IMR-90 (cell line): ENCODE results near the gene LRRC55.

ENCODE experiments used
- BHLHE40 ChIP-seq: fragments of 150-350 bp; IDR thresholded peaks from 2 replicates; pipeline ENCODE4 v1.6.1; 2016; ENCODE audit warnings: mild to moderate bottlenecking, low read depth, low read length
- CEBPB ChIP-seq: IDR thresholded peaks from 2 replicates; pipeline ENCODE4 v1.6.1; 2012; ENCODE audit warnings: low read depth, low read length, improper control_type of control experiment
- CTCF ChIP-seq: conservative IDR thresholded peaks from 2 replicates; pipeline ENCODE4 v1.5.1; 2012; ENCODE audit warnings: mild to moderate bottlenecking, low read depth, low read length, improper control_type of control experiment
- MAZ ChIP-seq: IDR thresholded peaks from 2 replicates; pipeline ENCODE4 v1.6.1; 2012; ENCODE audit warnings: low read depth, mild to moderate bottlenecking, low read length, improper control_type of control experiment, moderate library complexity, borderline replicate concordance
- MXI1 ChIP-seq: IDR thresholded peaks from 2 replicates; pipeline ENCODE4 v1.6.1; 2012; ENCODE audit warnings: low read depth, mild to moderate bottlenecking, low read length, moderate library complexity, borderline replicate concordance
- POLR2A ChIP-seq: IDR thresholded peaks from 2 replicates; pipeline ENCODE4 v1.6.1; 2012; ENCODE audit warnings: mild to moderate bottlenecking, low read depth, low read length
- RAD21 ChIP-seq: IDR thresholded peaks from 2 replicates; pipeline ENCODE4 v1.6.1; 2012; ENCODE audit warnings: low read length, improper control_type of control experiment
- RFX5 ChIP-seq: IDR thresholded peaks from 2 replicates; pipeline ENCODE4 v1.8.0; 2012; ENCODE audit warnings: low read depth, mild to moderate bottlenecking, low read length, moderate library complexity
- SMC3 ChIP-seq: fragments of 150-350 bp; IDR thresholded peaks from 2 replicates; pipeline ENCODE4 v1.6.1; 2016; ENCODE audit warnings: low read depth, mild to moderate bottlenecking, antibody characterized with exemption, low read length, moderate library complexity
- TF ChIP-seq, protein P1 (sequence below): fragments of 150-350 bp; IDR thresholded peaks from 2 replicates; pipeline ENCODE4 v1.6.1; 2016; ENCODE audit warnings: low read depth, mild to moderate bottlenecking, low read length, moderate library complexity, borderline replicate concordance
- TF ChIP-seq, protein P2 (sequence below): fragments of 150-350 bp; IDR thresholded peaks from 2 replicates; pipeline ENCODE4 v1.6.1; 2017; ENCODE audit warnings: mild to moderate bottlenecking, antibody characterized with exemption, low read length, low read depth

DNA sequence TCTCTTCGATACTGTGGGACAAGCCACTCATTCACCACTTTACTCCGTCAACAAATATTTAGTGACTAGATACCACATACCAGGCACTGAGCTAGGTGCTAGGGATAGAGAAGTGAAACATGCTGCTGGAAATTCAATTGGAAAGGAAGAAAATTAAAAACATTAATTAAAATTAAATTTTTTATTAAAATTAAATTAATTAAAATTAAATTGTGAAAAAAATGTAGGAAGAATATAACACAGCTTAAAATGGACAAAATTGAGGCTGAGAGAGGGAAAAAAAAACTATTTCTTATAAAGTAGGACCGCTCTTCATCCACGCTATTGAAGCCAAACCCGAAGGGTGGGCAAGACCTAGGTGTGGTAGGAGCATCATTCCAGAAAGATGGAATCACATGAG, 23.6 kb upstream of the LRRC55 start:
- no peak for TF ChIP-seq CTCF
- TF ChIP-seq POLR2A = no peak
- TF ChIP-seq MXI1 = no peak
- TF ChIP-seq RFX5 = no peak
- no peak for TF ChIP-seq CEBPB
- TF ChIP-seq RAD21 = no peak
- TF ChIP-seq, protein P1, sequence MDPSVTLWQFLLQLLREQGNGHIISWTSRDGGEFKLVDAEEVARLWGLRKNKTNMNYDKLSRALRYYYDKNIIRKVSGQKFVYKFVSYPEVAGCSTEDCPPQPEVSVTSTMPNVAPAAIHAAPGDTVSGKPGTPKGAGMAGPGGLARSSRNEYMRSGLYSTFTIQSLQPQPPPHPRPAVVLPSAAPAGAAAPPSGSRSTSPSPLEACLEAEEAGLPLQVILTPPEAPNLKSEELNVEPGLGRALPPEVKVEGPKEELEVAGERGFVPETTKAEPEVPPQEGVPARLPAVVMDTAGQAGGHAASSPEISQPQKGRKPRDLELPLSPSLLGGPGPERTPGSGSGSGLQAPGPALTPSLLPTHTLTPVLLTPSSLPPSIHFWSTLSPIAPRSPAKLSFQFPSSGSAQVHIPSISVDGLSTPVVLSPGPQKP = no peak
- TF ChIP-seq MAZ = no peak
- TF ChIP-seq, protein P2, sequence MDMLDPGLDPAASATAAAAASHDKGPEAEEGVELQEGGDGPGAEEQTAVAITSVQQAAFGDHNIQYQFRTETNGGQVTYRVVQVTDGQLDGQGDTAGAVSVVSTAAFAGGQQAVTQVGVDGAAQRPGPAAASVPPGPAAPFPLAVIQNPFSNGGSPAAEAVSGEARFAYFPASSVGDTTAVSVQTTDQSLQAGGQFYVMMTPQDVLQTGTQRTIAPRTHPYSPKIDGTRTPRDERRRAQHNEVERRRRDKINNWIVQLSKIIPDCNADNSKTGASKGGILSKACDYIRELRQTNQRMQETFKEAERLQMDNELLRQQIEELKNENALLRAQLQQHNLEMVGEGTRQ = no peak
- TF ChIP-seq SMC3 = no peak
- no peak for TF ChIP-seq BHLHE40
